HepG2 (cell line): Measurements from ENCODE around the gene MIA2. TPM values are rescaled to one million over a fixed set of nuclear protein-coding genes. Genes with fewer than 3 reads are reported as not detected.
A peak's percentile ranks its signal among the peaks of the same experiment; 100 is the strongest.

Experiments used
- EZH2 ChIP-seq: conservative IDR thresholded peaks from 2 replicates; pipeline ENCODE4 v1.6.1; 2012; ENCODE audit warnings: mild to moderate bottlenecking, low read depth, low read length, moderate library complexity
- GTF3A ChIP-seq: sonication (generic); formaldehyde crosslinking; conservative IDR thresholded peaks from 2 replicates; pipeline ENCODE4 v1.4.0; 2020; ENCODE audit warnings: mild to moderate bottlenecking, missing genetic modification reagents
- ISL2 ChIP-seq: sonication (generic); formaldehyde crosslinking; IDR thresholded peaks from 2 replicates; pipeline ENCODE4 v1.5.0; 2020; ENCODE audit warnings: missing genetic modification reagents
- KIAA2018 ChIP-seq: sonication (generic); formaldehyde crosslinking; IDR thresholded peaks from 2 replicates; pipeline ENCODE4 v1.5.0; 2020; ENCODE audit warnings: mild to moderate bottlenecking, missing genetic modification reagents, borderline replicate concordance
- MZF1 ChIP-seq: sonication (generic); formaldehyde crosslinking; IDR thresholded peaks from 2 replicates; pipeline ENCODE4 v1.8.1; 2023; ENCODE audit warnings: mild to moderate bottlenecking, missing genetic modification reagents, borderline replicate concordance
- NFIB ChIP-seq: sonication (generic); formaldehyde crosslinking; IDR thresholded peaks from 2 replicates; pipeline ENCODE4 v1.9.0; 2021; ENCODE audit warnings: missing genetic modification reagents, mild to moderate bottlenecking, borderline replicate concordance
- NFYB ChIP-seq: sonication (generic); formaldehyde crosslinking; IDR thresholded peaks from 2 replicates; pipeline ENCODE4 v1.4.0; 2020; ENCODE audit warnings: missing genetic modification reagents
- PHF21A ChIP-seq: sonication (generic); formaldehyde crosslinking; IDR thresholded peaks from 2 replicates; pipeline ENCODE4 v1.5.0; 2020; ENCODE audit warnings: mild to moderate bottlenecking, missing genetic modification reagents
- REXO4 ChIP-seq: sonication (generic); formaldehyde crosslinking; IDR thresholded peaks from 2 replicates; pipeline ENCODE4 v1.8.0; 2022; ENCODE audit warnings: missing genetic modification reagents, mild to moderate bottlenecking, borderline replicate concordance
- SOX6 ChIP-seq, 2 experiments: fragments of 450-650 bp in 1 of 2; sonication (generic) in 1 of 2; formaldehyde crosslinking in 1 of 2; IDR thresholded peaks; 2 replicates each; pipeline versions ENCODE4 v1.4.0 to v1.6.1; 2017 to 2020; ENCODE audit warnings: antibody characterized with exemption in 1 of 2, mild to moderate bottlenecking in 1 of 2, missing genetic modification reagents in 1 of 2
- SP2 ChIP-seq: sonication (generic); formaldehyde crosslinking; IDR thresholded peaks from 2 replicates; pipeline ENCODE4 v1.5.1; 2020; ENCODE audit warnings: mild to moderate bottlenecking, missing genetic modification reagents
- SP5 ChIP-seq: IDR thresholded peaks from 2 replicates; pipeline ENCODE4 v1.6.1; 2016; ENCODE audit warnings: low read depth, borderline replicate concordance
- SRSF4 ChIP-seq: fragments of 200-400 bp; formaldehyde crosslinking; IDR thresholded peaks from one replicate; pipeline ENCODE4 v1.6.1; 2018; ENCODE audit warnings: mild to moderate bottlenecking, low read depth, low read length, moderate library complexity; ENCODE audit not compliant: poor library complexity, severe bottlenecking
- STAT5B ChIP-seq: sonication (generic); formaldehyde crosslinking; IDR thresholded peaks from 2 replicates; pipeline ENCODE4 v1.4.0; 2020; ENCODE audit warnings: missing genetic modification reagents
- XBP1 ChIP-seq: sonication (generic); formaldehyde crosslinking; IDR thresholded peaks from 2 replicates; pipeline ENCODE4 v1.5.0; 2020; ENCODE audit warnings: missing genetic modification reagents
- ZBTB1 ChIP-seq: sonication (generic); formaldehyde crosslinking; IDR thresholded peaks from 2 replicates; pipeline ENCODE4 v1.4.0; 2020; ENCODE audit warnings: missing genetic modification reagents, borderline replicate concordance
- ZC3H13 ChIP-seq: sonication (generic); formaldehyde crosslinking; IDR thresholded peaks from 2 replicates; pipeline ENCODE4 v1.8.1; 2023; ENCODE audit warnings: mild to moderate bottlenecking, missing genetic modification reagents, moderate library complexity
- ZNF343 ChIP-seq: sonication (generic); formaldehyde crosslinking; IDR thresholded peaks from 2 replicates; pipeline ENCODE4 v1.4.0; 2020; ENCODE audit warnings: mild to moderate bottlenecking, missing genetic modification reagents
- ZNF552 ChIP-seq: sonication (generic); formaldehyde crosslinking; IDR thresholded peaks from 2 replicates; pipeline ENCODE4 v1.9.0; 2022; ENCODE audit warnings: missing genetic modification reagents, mild to moderate bottlenecking, borderline replicate concordance
- ZNF577 ChIP-seq: sonication (generic); formaldehyde crosslinking; IDR thresholded peaks from 2 replicates; pipeline ENCODE4 v1.4.0; 2020; ENCODE audit warnings: mild to moderate bottlenecking, low read depth, missing genetic modification reagents, borderline replicate concordance
- ZNF775 ChIP-seq: sonication (generic); formaldehyde crosslinking; IDR thresholded peaks from 2 replicates; pipeline ENCODE4 v1.4.0; 2020; ENCODE audit warnings: missing genetic modification reagents, mild to moderate bottlenecking, moderate library complexity, borderline replicate concordance
- polyA plus RNA-seq, 8 experiments: library from polyadenylated mRNA; depleted of rRNA in 3 of 8; stranded (reverse) in 7 of 8; unstranded in 1 of 8; fragments of >200 nt; fragmentation: Illumina TruSeq in 4 of 8; extraction: Trizol in 4 of 8; gene quantifications; 2 replicates each; pipeline versions ENCODE4 v1.2.1 to v1.2.3, GENCODE V29; 2011 to 2016; ENCODE audit warnings: low read depth in 4 of 8, missing spikeins in 1 of 8, mixed read lengths in 1 of 8; ENCODE audit not compliant: insufficient read depth in 1 of 8
- total RNA-seq, 5 experiments: library from RNA; depleted of rRNA; stranded (reverse); fragments of >200 nt; fragmentation: Illumina TruSeq; extraction: Trizol; gene quantifications; 2 replicates each; pipeline ENCODE4 v1.2.3, GENCODE V29; 2016; ENCODE audit warnings: low read depth in 1 of 5

The MIA2 gene
- total and polyA plus RNA-seq, 2 of the 13 experiments (the other 11 are each of a cell fraction or from before 2014, with no cell fraction given), result 134 to 158 TPM

GRCh38 chr14:39266871-39267607, 33.3 kb downstream of the MIA2 start (continued):
- TF ChIP-seq KIAA2018 (CRISPR knock-in tag), result peak; percentile 99
- TF ChIP-seq SRSF4, result peak; percentile 35
- TF ChIP-seq GTF3A, result peak; percentile 12; the same call in 1 of the 2 replicates
- peak; percentile 82 for TF ChIP-seq ISL2 (CRISPR knock-in tag)
- TF ChIP-seq ZC3H13 (CRISPR knock-in tag), result peak; percentile 81
- TF ChIP-seq XBP1 (CRISPR knock-in tag), result peak; percentile 71
- TF ChIP-seq PHF21A (CRISPR knock-in tag), result peak; percentile 88
- no peak for TF ChIP-seq SOX6 (IDR thresholded peaks at IDR 0.05)
- peak; percentile 70 for TF ChIP-seq SOX6 (CRISPR knock-in tag; IDR thresholded peaks at IDR 0.05)
- no peak; the same call in none of the 2 replicates for TF ChIP-seq ZBTB1 (CRISPR knock-in tag)
- peak; percentile 93 for TF ChIP-seq ZNF552 (CRISPR knock-in tag)
- TF ChIP-seq STAT5B (CRISPR knock-in tag), result peak; percentile 89
- TF ChIP-seq ZNF775 (CRISPR knock-in tag), result no peak; the same call in 1 of the 2 replicates
- TF ChIP-seq SP5, result peak; percentile 55
- no peak; the same call in 1 of the 2 replicates for TF ChIP-seq NFIB (CRISPR knock-in tag)
- no peak for TF ChIP-seq EZH2
- TF ChIP-seq MZF1 (CRISPR knock-in tag), result peak; percentile 88
- TF ChIP-seq ZNF343 (CRISPR knock-in tag), result peak; percentile 95
- TF ChIP-seq ZNF577 (CRISPR knock-in tag), result 0 out of 2 replicates have a peak, but pooled peaks have one; percentile 62
- peak; percentile 63 for TF ChIP-seq SP2 (CRISPR knock-in tag)
- TF ChIP-seq REXO4, result no peak
- TF ChIP-seq NFYB (CRISPR knock-in tag), result peak; percentile 53
